HEK293T (cell line): Measurements from ENCODE around the gene TATDN3.

ENCODE experiments used
- ARNT ChIP-seq: fragments of 450-650 bp; IDR thresholded peaks from 2 replicates; pipeline ENCODE4 v1.6.1; 2017; ENCODE audit warnings: mild to moderate bottlenecking
- BHLHE40 ChIP-seq: fragments of 450-650 bp; IDR thresholded peaks from 2 replicates; pipeline ENCODE4 v1.6.1; 2016; ENCODE audit warnings: mild to moderate bottlenecking, moderate library complexity, borderline replicate concordance
- ELF4 ChIP-seq: fragments of 450-650 bp; IDR thresholded peaks from 2 replicates; pipeline ENCODE4 v1.6.1; 2017; ENCODE audit warnings: antibody characterized with exemption
- FOXA1 ChIP-seq: fragments of 450-650 bp; IDR thresholded peaks from 2 replicates; pipeline ENCODE4 v1.6.1; 2016; ENCODE audit warnings: mild to moderate bottlenecking
- FOXK2 ChIP-seq: fragments of 450-650 bp; IDR thresholded peaks from 2 replicates; pipeline ENCODE4 v1.6.1; 2016; ENCODE audit warnings: mild to moderate bottlenecking
- FOXM1 ChIP-seq: fragments of 450-650 bp; IDR thresholded peaks from 2 replicates; pipeline ENCODE4 v1.6.1; 2017; ENCODE audit warnings: mild to moderate bottlenecking, borderline replicate concordance
- NFRKB ChIP-seq: fragments of 450-650 bp; IDR thresholded peaks from 2 replicates; pipeline ENCODE4 v1.6.1; 2016; ENCODE audit warnings: mild to moderate bottlenecking, moderate library complexity
- SP1 ChIP-seq: fragments of 450-650 bp; IDR thresholded peaks from 2 replicates; pipeline ENCODE4 v1.6.1; 2017
- SUZ12 ChIP-seq: fragments of 450-650 bp; IDR thresholded peaks from 2 replicates; pipeline ENCODE4 v1.6.1; 2016; ENCODE audit warnings: mild to moderate bottlenecking
- TARDBP ChIP-seq: fragments of 450-650 bp; IDR thresholded peaks from 2 replicates; pipeline ENCODE4 v1.6.1; 2016
- TF ChIP-seq, protein P1 (sequence below): fragments of 450-650 bp; IDR thresholded peaks from 2 replicates; pipeline ENCODE4 v1.6.1; 2016

DNA sequence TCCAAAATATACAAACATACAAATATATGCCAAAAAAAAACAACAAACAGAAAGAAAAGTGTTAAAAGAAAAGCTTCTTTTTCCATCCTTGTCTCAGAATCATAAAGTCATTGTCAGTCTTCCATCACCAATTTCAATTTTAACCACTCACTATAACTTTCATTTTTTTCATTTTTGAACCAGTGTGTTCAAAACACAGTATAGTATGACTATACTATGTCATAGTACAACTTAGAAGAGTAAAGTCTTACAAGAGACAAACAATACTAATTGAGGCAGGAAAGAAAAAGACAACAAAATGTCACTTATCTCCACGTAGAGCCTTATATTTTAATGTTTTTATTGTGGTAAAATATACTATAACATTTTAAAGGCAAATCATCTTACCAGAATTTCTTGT, 7.7 kb upstream of the TATDN3 start:
- TF ChIP-seq FOXM1: no peak
- no peak for TF ChIP-seq FOXA1
- TF ChIP-seq SP1: no peak
- TF ChIP-seq BHLHE40: no peak
- no peak for TF ChIP-seq ARNT
- TF ChIP-seq ELF4: no peak
- TF ChIP-seq, protein P1, sequence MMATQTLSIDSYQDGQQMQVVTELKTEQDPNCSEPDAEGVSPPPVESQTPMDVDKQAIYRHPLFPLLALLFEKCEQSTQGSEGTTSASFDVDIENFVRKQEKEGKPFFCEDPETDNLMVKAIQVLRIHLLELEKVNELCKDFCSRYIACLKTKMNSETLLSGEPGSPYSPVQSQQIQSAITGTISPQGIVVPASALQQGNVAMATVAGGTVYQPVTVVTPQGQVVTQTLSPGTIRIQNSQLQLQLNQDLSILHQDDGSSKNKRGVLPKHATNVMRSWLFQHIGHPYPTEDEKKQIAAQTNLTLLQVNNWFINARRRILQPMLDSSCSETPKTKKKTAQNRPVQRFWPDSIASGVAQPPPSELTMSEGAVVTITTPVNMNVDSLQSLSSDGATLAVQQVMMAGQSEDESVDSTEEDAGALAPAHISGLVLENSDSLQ: no peak
- no peak for TF ChIP-seq TARDBP
- no peak for TF ChIP-seq FOXK2
- TF ChIP-seq SUZ12: no peak
- no peak for TF ChIP-seq NFRKB
